Fibroblast of skin of scalp (primary cell): Measurements from ENCODE around the gene MOB3C. TPM values are rescaled to one million over a fixed set of nuclear protein-coding genes. Genes with fewer than 3 reads are reported as not detected.
A peak's percentile ranks its signal among the peaks of the same experiment; 100 is the strongest.
"Not testable (repeated sequence)": the region's sequence is repeated elsewhere in the genome, so short reads cannot be mapped to it uniquely, and the experiment has no call there.

Source experiments
- DNase-seq: peaks from one replicate; pipeline ENCODE4 v3.0.0-alpha.2; 2013
- polyA plus RNA-seq, 2 experiments: library from polyadenylated mRNA; unstranded; fragments of 120-200 nt; gene quantifications; one replicate each; pipeline ENCODE4 v1.2.1, GENCODE V29; 2013; ENCODE audit not compliant: insufficient read length in 2 of 2

MOB3C gene
- polyA plus RNA-seq (2013, experiment 1 of 2; ENCODE audit: insufficient read length): 4.5 TPM
- polyA plus RNA-seq (2013, experiment 2 of 2; ENCODE audit: insufficient read length): 4.3 TPM

- peak; percentile 79 for DNase-seq
Measured at GRCh38 chr1:46616277-46617107, at the start of gene MOB3C. Gene MOB3C (minus strand): TSS chr1:46616811. CDS start chr1:46613321, 3,490 bp downstream.

GRCh38 chr1:46665983-46666382, 49.4 kb upstream of the MOB3C start:
- no peak for DNase-seq

GRCh38 chr1:46662919-46663318, 46.3 kb upstream of the MOB3C start:
- DNase-seq: not testable (repeated sequence)

DNA sequence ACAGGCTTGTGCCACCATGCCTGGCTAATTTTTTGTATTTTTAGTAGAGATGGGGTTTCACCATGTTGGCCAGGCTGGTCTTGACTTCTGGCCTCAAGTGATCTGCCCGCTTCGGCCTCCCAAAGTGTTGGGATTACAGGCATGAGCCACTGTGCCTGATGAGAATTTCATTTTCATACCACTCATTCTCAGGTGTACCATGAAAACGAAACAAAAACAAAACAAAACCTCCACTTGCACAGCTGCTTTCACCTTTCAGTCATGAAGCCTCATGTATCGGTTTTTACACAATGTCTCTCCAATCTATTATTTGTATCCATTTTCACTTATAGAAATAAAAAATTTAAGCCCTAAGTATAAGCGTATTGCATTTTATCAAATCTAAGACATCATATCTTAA, 43.5 kb upstream of the MOB3C start:
- not testable (repeated sequence) for DNase-seq

- no peak for DNase-seq
Measured at GRCh38 chr1:46659307-46659870, 42.8 kb upstream of the MOB3C start.

DNA sequence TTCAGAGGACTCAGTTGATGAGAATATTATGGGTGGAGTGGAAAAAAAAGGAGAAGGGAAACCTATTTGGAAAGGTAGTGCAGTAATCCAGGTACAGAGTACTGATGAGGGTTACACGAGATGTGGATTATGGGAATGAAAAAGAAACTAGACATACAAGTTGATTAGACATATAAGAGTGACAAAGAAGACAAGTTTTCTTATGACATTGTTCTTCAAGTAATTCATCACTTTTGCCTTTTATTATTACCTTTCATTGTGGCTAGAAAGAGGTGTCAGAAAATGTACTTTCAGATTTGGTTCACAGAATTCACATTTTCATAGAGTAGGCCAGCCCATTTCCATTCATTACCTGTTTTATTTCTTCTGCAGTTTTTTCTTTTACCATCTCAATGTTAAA, 41.2 kb upstream of the MOB3C start:
- DNase-seq: no peak

DNA sequence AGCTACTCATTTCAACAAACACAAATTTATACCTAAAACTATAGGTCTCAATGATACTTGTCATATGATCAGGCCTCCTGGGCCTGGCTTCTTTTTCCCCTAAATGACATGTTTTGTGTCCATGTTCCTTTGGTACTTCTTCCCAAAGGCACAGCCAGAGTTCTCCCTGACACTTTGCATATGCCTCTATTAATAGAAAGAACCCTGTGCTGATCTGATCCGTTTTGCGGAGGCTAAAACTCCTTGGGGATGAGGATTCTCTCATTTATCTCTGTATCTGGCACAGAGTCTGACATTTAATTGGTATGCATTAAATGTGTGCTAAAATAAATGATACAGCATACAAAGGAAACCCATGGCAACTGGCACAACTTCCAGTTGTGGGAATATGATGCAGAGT, 40.0 kb upstream of the MOB3C start:
- DNase-seq: no peak

GRCh38 chr1:46655848-46656247, 39.2 kb upstream of the MOB3C start:
- no peak for DNase-seq

GRCh38 chr1:46654698-46655097, 38.1 kb upstream of the MOB3C start:
- DNase-seq: not testable (repeated sequence)

DNA sequence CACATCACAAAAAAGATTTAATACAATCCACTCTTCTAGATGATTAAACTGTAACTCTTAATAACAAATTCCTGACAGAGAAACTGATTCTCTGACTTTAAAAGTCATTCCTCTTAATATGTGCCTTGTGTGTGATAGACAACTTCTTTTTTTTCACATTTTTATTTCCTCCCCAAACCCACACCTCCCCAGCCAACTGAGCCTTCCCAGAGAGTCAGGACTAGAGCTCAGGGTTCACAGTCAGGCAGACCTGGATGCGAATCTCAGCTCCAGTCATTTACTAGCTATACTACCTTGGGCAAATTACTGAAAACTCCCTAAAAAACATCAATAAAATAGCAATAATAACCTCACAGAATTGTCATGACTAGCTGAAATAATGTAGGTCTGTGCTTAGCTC, 37.4 kb upstream of the MOB3C start:
- no peak for DNase-seq

- no peak for DNase-seq
Measured at GRCh38 chr1:46653405-46653958, 36.9 kb upstream of the MOB3C start.

GRCh38 chr1:46652321-46653100, 35.9 kb upstream of the MOB3C start:
- DNase-seq: no peak

- not testable (repeated sequence) for DNase-seq
Measured at GRCh38 chr1:46651152-46651551, 34.5 kb upstream of the MOB3C start.

DNA sequence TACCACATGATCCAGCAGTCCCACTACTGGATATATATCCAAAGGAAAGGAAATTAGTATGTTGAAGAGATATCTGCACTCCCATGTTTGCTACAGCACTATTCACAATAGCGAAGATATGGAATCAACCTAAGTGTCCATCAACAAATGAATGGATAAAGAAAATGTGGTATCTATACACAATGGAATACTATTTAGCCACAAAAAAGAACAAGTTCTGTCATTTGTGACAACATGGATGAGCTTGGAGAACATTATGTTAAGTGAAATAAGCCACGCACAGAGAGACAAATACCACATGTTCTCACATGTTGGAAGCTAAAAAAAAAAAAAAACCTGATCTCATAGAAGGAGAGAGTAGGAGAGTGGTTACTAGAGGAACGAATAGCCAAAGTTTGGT, 33.9 kb upstream of the MOB3C start:
- no peak for DNase-seq

DNA sequence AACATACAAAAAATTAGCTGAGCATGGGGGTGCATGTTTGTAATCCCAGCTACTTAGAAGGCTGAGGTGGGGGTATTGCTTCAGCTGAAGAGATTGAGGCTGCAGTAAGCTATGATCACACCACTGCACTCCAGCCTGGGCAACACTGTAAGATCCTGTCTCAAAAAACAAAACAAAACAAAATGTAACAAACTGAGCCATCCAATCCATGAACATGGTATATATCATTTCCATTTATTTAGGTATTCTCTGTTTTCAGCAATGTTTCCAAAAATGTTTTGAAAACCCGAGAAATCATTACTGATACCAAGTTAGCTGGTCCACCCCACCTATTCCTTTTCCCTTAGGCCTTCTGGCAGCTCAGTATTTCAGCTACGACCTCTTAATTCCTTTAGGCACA, 33.2 kb upstream of the MOB3C start:
- no peak for DNase-seq

DNA sequence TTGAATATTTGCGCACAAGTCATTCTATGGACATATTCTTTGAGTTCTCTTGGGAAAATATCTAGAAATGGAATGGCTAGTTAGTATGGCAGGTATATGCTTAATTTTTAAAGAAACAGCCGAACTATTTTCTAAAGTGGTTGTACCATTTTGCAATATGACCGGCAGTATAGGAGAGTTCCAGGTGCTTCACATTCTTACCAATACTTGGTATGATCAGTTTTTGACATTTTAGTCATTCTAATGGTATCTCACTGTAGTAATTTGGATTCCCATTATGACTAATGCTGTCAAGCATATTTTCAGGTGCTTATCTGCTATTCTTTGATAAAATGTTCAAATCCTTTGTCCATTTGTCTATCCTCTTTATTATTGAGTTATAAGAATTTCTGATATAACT, 31.0 kb upstream of the MOB3C start:
- no peak for DNase-seq

GRCh38 chr1:46646844-46647243, 30.2 kb upstream of the MOB3C start:
- no peak for DNase-seq

- no peak for DNase-seq
Measured at GRCh38 chr1:46646331-46646730, 29.7 kb upstream of the MOB3C start.

- DNase-seq: no peak
Measured at GRCh38 chr1:46645815-46646214, 29.2 kb upstream of the MOB3C start.

- peak; percentile 86 for DNase-seq
Measured at GRCh38 chr1:46643368-46643775, 26.8 kb upstream of the MOB3C start.

GRCh38 chr1:46642115-46642680, 25.6 kb upstream of the MOB3C start:
- no peak for DNase-seq

GRCh38 chr1:46639547-46639946, 22.9 kb upstream of the MOB3C start:
- DNase-seq: no peak

DNA sequence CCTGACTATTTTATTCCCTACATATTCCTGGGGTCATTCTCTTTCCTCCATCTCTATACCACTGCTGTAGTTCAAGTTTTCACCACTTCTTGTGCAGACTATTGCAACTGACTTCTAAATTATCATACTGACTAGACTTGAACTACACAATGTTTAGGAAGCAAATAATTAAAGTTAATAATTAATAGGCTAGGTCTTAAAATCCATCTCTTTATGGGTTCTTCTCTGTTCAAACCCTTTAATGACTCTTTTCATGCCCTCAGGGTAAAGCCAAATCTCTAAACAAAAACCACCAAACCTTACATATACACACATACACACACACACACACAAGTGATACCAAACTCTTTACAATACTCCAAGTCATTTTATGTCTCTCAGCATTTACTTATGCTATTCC, 22.3 kb upstream of the MOB3C start:
- DNase-seq: no peak
